ENCODE data around the gene GPR32.

GPR32 gene

GRCh38 chr19:50722201-50723013 is 47.9 kb upstream of the GPR32 start:
- H3K4me2 ChIP-seq (ENCODE audit: low read length) = no peak overlapping the region
- no peak for TF ChIP-seq EZH2phosphoT487 (IDR thresholded peaks at IDR 0.05; ENCODE audit: borderline replicate concordance, low read length)
- TF ChIP-seq, protein P1, sequence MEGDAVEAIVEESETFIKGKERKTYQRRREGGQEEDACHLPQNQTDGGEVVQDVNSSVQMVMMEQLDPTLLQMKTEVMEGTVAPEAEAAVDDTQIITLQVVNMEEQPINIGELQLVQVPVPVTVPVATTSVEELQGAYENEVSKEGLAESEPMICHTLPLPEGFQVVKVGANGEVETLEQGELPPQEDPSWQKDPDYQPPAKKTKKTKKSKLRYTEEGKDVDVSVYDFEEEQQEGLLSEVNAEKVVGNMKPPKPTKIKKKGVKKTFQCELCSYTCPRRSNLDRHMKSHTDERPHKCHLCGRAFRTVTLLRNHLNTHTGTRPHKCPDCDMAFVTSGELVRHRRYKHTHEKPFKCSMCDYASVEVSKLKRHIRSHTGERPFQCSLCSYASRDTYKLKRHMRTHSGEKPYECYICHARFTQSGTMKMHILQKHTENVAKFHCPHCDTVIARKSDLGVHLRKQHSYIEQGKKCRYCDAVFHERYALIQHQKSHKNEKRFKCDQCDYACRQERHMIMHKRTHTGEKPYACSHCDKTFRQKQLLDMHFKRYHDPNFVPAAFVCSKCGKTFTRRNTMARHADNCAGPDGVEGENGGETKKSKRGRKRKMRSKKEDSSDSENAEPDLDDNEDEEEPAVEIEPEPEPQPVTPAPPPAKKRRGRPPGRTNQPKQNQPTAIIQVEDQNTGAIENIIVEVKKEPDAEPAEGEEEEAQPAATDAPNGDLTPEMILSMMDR (IDR thresholded peaks at IDR 0.05; ENCODE audit: low read depth, low read length, poor library complexity, severe bottlenecking) = no peak

DNA sequence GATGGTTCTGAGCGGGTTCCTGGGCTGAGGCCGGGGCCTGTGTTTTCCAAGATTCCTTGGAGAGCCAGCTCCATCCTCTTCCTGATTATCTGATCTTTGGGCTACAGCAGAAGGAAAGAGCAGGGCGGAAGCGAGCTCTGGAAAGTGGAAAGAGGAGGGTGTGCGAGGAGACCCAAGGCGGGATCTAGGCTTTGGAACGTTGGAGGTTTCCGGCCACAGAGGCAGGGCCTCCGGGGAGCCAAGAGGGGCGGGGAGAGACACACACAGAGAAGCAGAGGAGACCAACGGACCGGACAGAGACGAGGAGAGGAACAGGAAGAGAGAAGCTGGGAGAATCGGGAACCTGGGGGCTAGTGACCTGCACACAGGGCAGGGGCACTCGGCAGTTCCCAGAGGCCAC is 47.2 kb upstream of the GPR32 start, which contains the start of gene CLEC11A:
Gene CLEC11A, plus strand, starts transcription at position 296 of the 400 bp plus-strand sequence. CDS start 162 bp downstream, outside the sequence.
- no peaks in the 10 kb centered on the region for H3K9me3 ChIP-seq (ENCODE audit: control insufficient read depth, insufficient read depth, low read length)
- TF ChIP-seq EZH2phosphoT487 (IDR thresholded peaks at IDR 0.05; ENCODE audit: borderline replicate concordance, low read length) = no peak
- TF ChIP-seq, protein P1 (IDR thresholded peaks at IDR 0.05; ENCODE audit: low read depth, low read length, poor library complexity, severe bottlenecking) = no peak
- no peaks in the 10 kb centered on the region for H3K79me2 ChIP-seq (ENCODE audit: control insufficient read depth, low read length)
- H3K4me1 ChIP-seq (ENCODE audit: control insufficient read depth, low read length) = peaks cover 30% of the 10 kb centered on the region
- H3F3A ChIP-seq (ENCODE audit: control insufficient read depth, insufficient read depth) = no peaks in the 10 kb centered on the region
- no peaks in the 10 kb centered on the region for H3K9me2 ChIP-seq (replicated peaks; ENCODE audit: control insufficient read depth, low read length)
- peaks cover 4% of the 10 kb centered on the region for H3K27me3 ChIP-seq (ENCODE audit: control insufficient read depth, low read length)
- no peaks in the 10 kb centered on the region for H4K20me1 ChIP-seq (ENCODE audit: control insufficient read depth, insufficient read depth, low read depth, low read length)
- peak within 1 kb of the TSS; percentile 72 for H3K4me3 ChIP-seq (ENCODE audit: low read length)
- H3K36me3 ChIP-seq (ENCODE audit: control insufficient read depth, low read length) = no peaks in the 10 kb centered on the region
- H3K4me2 ChIP-seq (ENCODE audit: low read length) = peak within 1 kb of the TSS; percentile 75
- no peak within 1 kb of the TSS for H3K27ac ChIP-seq (ENCODE audit: low read depth, low read length)

More at GRCh38 chr19:50722201-50723013, 47.9 kb upstream of the GPR32 start:
- Histone ChIP-seq H3K9me2 (replicated peaks; ENCODE audit: control insufficient read depth, low read length) (no peaks in the 10 kb centered on the region), H3K27me3 (ENCODE audit: control insufficient read depth, low read length) (peaks cover 10% of the 10 kb centered on the region), H3K4me3 (ENCODE audit: low read length) (no peak overlapping the region), H3K9me3 (ENCODE audit: control insufficient read depth, insufficient read depth, low read length) (no peaks in the 10 kb centered on the region), H3F3A (ENCODE audit: control insufficient read depth, insufficient read depth) (no peaks in the 10 kb centered on the region), H3K4me1 (ENCODE audit: control insufficient read depth, low read length) (peaks cover 30% of the 10 kb centered on the region), H3K36me3 (ENCODE audit: control insufficient read depth, low read length) (no peaks in the 10 kb centered on the region), H3K79me2 (ENCODE audit: control insufficient read depth, low read length) (no peaks in the 10 kb centered on the region), H4K20me1 (ENCODE audit: control insufficient read depth, insufficient read depth, low read depth, low read length) (no peaks in the 10 kb centered on the region), H3K27ac (ENCODE audit: low read depth, low read length) (no peak overlapping the region)

DNA sequence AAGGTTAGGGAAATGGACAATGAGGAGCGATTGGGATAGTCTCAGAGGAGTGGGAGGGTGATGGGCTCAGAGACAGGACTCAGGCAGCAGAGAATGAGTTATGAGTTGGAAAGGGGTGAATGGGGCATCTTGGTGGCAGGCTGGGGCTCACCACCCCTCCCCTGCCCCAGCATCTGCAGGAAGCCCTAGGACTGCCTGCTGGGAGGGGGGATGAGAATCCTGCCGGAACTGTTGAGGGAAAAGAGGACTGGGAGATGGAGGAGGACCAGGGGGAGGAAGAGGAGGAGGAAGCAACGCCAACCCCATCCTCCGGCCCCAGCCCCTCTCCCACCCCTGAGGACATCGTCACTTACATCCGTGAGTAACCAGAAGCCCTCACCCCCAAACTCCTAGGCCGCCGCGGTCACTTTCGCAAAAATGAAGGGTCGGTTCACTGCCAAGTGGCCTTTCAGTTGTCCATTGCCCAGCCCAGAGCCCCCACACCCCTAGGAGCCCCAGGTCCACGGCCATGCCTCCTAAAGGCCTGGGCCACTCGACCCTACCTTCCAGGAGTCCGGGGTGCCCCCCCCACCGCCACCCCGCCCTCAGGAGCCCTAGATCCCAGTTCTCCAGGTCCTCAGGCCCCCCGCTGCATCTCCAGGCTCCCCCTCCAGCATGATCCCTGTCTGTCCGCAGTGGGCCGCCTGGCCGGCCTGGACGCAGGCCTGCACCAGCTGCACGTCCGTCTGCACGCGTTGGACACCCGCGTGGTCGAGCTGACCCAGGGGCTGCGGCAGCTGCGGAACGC is 46.3 kb upstream of the GPR32 start:
- no peaks in the 10 kb centered on the region for H3K9me2 ChIP-seq (replicated peaks; ENCODE audit: control insufficient read depth, low read length)
- no peaks in the 10 kb centered on the region for H3F3A ChIP-seq (ENCODE audit: control insufficient read depth, insufficient read depth)
- H3K4me1 ChIP-seq (ENCODE audit: control insufficient read depth, low read length) = peaks cover 30% of the 10 kb centered on the region
- H3K4me3 ChIP-seq (ENCODE audit: low read length) = peak overlapping the region; percentile 72
- H3K27ac ChIP-seq (ENCODE audit: low read depth, low read length) = no peak overlapping the region
- no peaks in the 10 kb centered on the region for H3K79me2 ChIP-seq (ENCODE audit: control insufficient read depth, low read length)
- TF ChIP-seq EZH2phosphoT487 (IDR thresholded peaks at IDR 0.05; ENCODE audit: borderline replicate concordance, low read length) = no peak
- TF ChIP-seq, protein P1 (IDR thresholded peaks at IDR 0.05; ENCODE audit: low read depth, low read length, poor library complexity, severe bottlenecking) = no peak
- H3K27me3 ChIP-seq (ENCODE audit: control insufficient read depth, low read length) = no peaks in the 10 kb centered on the region; the same call in 1 of the 2 replicates
- H3K36me3 ChIP-seq (ENCODE audit: control insufficient read depth, low read length) = no peaks in the 10 kb centered on the region
- no peaks in the 10 kb centered on the region for H4K20me1 ChIP-seq (ENCODE audit: control insufficient read depth, insufficient read depth, low read depth, low read length)
- H3K9me3 ChIP-seq (ENCODE audit: control insufficient read depth, insufficient read depth, low read length) = no peaks in the 10 kb centered on the region
- H3K4me2 ChIP-seq (ENCODE audit: low read length) = peak overlapping the region; percentile 75
